Measurements from ENCODE around the gene GFOD1. TPM values are rescaled to one million over a fixed set of nuclear protein-coding genes. Genes with fewer than 3 reads are reported as not detected.

GFOD1 gene
- total and polyA plus RNA-seq, 10 of the 15 experiments (the other 5 are each of a cell fraction or from before 2014, with no cell fraction given), result 6.5 to 41.4 (median 16.0) TPM

DNA sequence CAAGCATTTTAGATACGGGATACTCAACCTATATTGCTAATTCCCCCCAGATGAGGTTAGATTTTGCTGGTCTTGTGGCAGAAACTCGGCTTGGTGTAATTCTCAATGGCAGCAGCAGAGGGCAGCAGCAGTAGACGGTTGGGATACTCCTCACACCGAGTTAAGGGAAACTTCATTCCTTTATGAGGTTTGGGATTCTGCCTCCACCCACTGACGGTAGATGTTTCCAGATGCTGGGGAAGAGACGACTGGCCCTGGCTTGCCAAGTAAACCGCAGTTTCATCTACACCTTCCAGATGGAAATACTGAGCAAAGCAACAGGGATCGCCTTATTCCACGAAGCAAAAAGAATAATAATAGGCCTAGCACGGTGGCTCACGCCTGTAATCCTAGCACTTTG, 150.8 kb downstream of the GFOD1 start (continued):
- TF ChIP-seq, protein P1, sequence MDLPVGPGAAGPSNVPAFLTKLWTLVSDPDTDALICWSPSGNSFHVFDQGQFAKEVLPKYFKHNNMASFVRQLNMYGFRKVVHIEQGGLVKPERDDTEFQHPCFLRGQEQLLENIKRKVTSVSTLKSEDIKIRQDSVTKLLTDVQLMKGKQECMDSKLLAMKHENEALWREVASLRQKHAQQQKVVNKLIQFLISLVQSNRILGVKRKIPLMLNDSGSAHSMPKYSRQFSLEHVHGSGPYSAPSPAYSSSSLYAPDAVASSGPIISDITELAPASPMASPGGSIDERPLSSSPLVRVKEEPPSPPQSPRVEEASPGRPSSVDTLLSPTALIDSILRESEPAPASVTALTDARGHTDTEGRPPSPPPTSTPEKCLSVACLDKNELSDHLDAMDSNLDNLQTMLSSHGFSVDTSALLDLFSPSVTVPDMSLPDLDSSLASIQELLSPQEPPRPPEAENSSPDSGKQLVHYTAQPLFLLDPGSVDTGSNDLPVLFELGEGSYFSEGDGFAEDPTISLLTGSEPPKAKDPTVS (IDR thresholded peaks at IDR 0.05; ENCODE audit: low read depth, low read length), result no peak
- no peak for TF ChIP-seq SIX5 (IDR thresholded peaks at IDR 0.05; ENCODE audit: low read depth, low read length, severe bottlenecking)
- no peak for TF ChIP-seq TAF1 (IDR thresholded peaks at IDR 0.05; ENCODE audit: borderline replicate concordance, low read depth, low read length)
- TF ChIP-seq EED (IDR thresholded peaks at IDR 0.05; ENCODE audit: low read depth), result 0 out of 2 replicates have a peak, but pooled peaks have one; percentile 31
- peak; percentile 51; the same call in 1 of the 2 replicates for TF ChIP-seq NBN (IDR thresholded peaks at IDR 0.05)
- 0 out of 2 replicates have a peak, but pooled peaks have one; percentile 64 for TF ChIP-seq ZNF592 (IDR thresholded peaks at IDR 0.05)
- no peak; the same call in 1 of the 2 replicates for TF ChIP-seq ZNF687 (IDR thresholded peaks at IDR 0.05)
- TF ChIP-seq WRNIP1 (IDR thresholded peaks at IDR 0.05; ENCODE audit: borderline replicate concordance, low read depth, low read length), result no peak
- TF ChIP-seq RELA (IDR thresholded peaks at IDR 0.05; ENCODE audit: borderline replicate concordance, partially characterized antibody), result peak; percentile 36
- TF ChIP-seq, protein P2, sequence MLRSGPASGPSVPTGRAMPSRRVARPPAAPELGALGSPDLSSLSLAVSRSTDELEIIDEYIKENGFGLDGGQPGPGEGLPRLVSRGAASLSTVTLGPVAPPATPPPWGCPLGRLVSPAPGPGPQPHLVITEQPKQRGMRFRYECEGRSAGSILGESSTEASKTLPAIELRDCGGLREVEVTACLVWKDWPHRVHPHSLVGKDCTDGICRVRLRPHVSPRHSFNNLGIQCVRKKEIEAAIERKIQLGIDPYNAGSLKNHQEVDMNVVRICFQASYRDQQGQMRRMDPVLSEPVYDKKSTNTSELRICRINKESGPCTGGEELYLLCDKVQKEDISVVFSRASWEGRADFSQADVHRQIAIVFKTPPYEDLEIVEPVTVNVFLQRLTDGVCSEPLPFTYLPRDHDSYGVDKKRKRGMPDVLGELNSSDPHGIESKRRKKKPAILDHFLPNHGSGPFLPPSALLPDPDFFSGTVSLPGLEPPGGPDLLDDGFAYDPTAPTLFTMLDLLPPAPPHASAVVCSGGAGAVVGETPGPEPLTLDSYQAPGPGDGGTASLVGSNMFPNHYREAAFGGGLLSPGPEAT (IDR thresholded peaks at IDR 0.05; ENCODE audit: low read depth), result 0 out of 2 replicates have a peak, but pooled peaks have one; percentile 32
- TF ChIP-seq HCFC1 (IDR thresholded peaks at IDR 0.05; ENCODE audit: low read length), result no peak
- 0 out of 2 replicates have a peak, but pooled peaks have one; percentile 34 for TF ChIP-seq MEF2A (IDR thresholded peaks at IDR 0.05; ENCODE audit: insufficient read depth, low read depth, low read length)
- TF ChIP-seq SP1 (IDR thresholded peaks at IDR 0.05; ENCODE audit: low read depth, low read length), result no peak
- TF ChIP-seq RBBP5 (conservative IDR thresholded peaks at IDR 0.05), result no peak
- no peak for TF ChIP-seq EP300 (IDR thresholded peaks at IDR 0.05; ENCODE audit: borderline replicate concordance in 1 of 2, control insufficient read depth in 1 of 2, low read depth in 2 of 2, low read length in 2 of 2)
- TF ChIP-seq SMAD5 (IDR thresholded peaks at IDR 0.05; ENCODE audit: low read depth), result no peak
- 0 out of 2 replicates have a peak, but pooled peaks have one; percentile 37 for TF ChIP-seq FOXM1 (IDR thresholded peaks at IDR 0.05; ENCODE audit: low read depth, low read length)
- TF ChIP-seq RB1 (IDR thresholded peaks at IDR 0.05; ENCODE audit: borderline replicate concordance), result peak; percentile 68; the same call in 1 of the 2 replicates
- TF ChIP-seq, protein P3, sequence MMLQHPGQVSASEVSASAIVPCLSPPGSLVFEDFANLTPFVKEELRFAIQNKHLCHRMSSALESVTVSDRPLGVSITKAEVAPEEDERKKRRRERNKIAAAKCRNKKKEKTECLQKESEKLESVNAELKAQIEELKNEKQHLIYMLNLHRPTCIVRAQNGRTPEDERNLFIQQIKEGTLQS (IDR thresholded peaks at IDR 0.05; ENCODE audit: borderline replicate concordance, extremely low read depth, low read depth, low read length), result 0 out of 2 replicates have a peak, but pooled peaks have one; percentile 3

Data from GM12878 (cell line).